GM18868 (cell line): Measurements from ENCODE around the gene TRDN.
"Not testable (repeated sequence)": the region's sequence is repeated elsewhere in the genome, so short reads cannot be mapped to it uniquely, and the experiment has no call there.

Experiments
- ATAC-seq: cut with Tn5 transposase; IDR thresholded peaks from one replicate; pipeline ENCODE4 v1.9.1; 2021; ENCODE audit warnings: mild to moderate bottlenecking, moderate library complexity; ENCODE audit not compliant: unreplicated experiment

Gene TRDN

DNA sequence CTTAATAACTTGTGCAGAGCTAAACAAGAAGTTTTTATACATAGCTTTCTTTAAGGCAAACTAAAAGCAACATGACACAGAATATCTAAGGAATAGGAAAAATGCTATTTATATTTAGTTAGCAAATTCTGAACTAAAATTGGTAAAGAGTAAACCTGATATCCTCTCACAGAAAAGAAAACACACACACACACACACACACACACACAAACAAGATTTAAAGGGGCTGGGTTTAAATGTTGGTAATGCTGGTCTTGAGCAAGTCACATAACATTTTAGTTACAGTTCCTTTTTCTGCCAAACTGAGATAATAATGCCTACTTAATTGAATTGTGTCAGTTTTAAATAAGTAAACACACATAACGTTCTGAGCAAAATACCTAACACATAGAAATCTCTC lies 1.6 kb downstream of the TRDN start:
- no peak for ATAC-seq

GRCh38 chr6:123632641-123633040 lies 4.1 kb downstream of the TRDN start:
- ATAC-seq = no peak

GRCh38 chr6:123629258-123629941 lies 7.3 kb downstream of the TRDN start:
- no peak for ATAC-seq

- no peak for ATAC-seq
Observed at GRCh38 chr6:123625696-123626095, 11.1 kb downstream of the TRDN start.

DNA sequence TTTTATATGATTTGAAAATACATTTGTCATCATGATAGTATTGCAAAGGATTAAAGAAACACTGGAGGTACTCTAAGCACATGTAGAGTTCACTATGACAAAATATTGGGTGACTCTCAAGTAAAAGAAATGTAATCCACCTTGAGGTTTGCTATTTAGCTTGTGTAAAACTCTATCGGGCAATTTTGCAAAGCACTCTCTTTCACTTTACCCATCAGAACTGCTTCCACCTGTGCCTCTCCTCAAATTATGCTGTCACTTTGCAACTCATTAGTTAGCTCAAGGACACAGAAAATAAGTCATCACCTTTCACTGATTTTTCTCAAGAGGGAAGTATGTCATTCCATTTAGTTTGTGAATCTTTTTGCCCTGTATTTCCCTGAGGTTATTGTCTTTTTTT lies 14.0 kb downstream of the TRDN start:
- ATAC-seq = no peak

GRCh38 chr6:123619156-123619555 lies 17.6 kb downstream of the TRDN start:
- no peak for ATAC-seq

DNA sequence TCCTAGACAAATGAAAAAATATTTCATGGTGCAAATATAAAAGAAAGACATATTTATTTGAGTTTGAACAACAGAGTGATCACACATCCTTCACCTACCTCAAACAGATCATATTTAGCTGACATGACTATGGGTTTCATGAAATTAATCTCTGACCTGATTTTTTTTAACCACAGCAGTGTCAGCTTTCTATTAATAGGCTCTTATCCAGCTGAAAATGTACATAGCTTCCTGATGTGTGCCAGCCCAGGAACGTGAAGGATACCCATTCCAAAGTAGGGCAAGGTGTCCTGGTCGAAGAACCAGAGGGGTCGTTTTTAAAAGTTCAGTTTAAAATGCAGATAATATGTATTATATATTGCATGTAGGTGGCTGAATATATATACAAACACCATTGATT lies 19.8 kb downstream of the TRDN start:
- ATAC-seq = no peak

DNA sequence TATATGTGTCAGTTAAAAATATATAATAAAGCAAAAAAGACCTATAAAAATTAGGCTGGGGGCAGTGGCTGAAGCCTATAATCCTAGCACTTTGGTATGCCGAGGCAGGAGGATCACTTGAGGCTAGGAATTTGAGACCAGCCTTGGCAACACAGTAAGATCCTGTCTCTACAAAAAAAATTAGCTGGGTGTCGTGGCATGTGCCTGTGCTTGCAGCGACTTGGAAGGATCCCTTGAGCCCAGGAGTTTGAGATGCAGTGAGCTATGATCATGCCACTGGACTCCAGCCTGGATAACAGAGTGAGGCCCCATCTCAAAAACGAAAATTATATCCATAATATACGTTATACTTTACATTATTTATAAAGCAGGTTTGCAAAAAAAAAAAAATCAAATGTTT lies 20.7 kb downstream of the TRDN start:
- ATAC-seq = no peak

- ATAC-seq = no peak
Observed at GRCh38 chr6:123610779-123611178, 26.0 kb downstream of the TRDN start.

DNA sequence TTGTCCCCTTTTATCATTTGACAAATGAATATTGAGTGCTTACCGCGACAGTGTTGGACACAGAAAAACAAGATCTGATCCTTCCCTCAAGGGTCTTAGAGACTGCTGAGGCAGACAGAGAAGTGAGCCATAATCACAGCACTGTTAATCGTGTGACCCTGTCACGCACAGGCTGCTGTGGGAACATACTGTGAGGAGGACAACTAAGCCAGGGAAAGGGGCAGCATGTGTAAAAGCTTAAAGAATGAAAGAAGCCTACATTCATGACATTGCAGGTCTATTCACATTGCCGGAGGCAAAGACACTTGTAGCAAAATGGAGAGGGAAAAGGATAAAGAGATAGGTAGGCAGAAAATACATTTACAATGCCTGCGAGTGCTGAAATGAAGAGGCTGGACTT lies 32.7 kb downstream of the TRDN start:
- ATAC-seq = no peak

- ATAC-seq = peak; percentile 83
Observed at GRCh38 chr6:123598011-123598410, 38.7 kb downstream of the TRDN start.

- no peak for ATAC-seq
Observed at GRCh38 chr6:123594776-123595175, 42.0 kb downstream of the TRDN start.

GRCh38 chr6:123592426-123592825 lies 44.3 kb downstream of the TRDN start:
- no peak for ATAC-seq

- ATAC-seq = no peak
Observed at GRCh38 chr6:123589973-123590372, 46.8 kb downstream of the TRDN start.

DNA sequence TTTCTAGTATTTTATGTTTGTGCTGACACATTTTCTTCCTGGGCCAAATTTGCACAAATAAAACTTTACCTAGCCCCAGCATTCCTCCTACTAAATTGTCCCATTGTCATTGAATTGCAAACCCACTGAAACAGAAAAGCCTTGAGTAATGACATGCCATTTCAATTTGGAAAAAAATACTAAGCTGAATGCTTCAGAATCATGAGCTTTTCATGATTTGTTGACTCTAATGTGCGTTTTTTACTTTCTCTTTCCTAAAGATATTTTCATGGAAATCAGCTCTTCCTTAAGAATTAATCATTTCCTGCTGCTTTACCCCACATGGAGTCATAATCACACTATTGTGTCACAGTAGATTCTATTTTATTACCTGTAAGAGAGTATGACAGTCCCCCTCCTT lies 47.4 kb downstream of the TRDN start:
- no peak for ATAC-seq

DNA sequence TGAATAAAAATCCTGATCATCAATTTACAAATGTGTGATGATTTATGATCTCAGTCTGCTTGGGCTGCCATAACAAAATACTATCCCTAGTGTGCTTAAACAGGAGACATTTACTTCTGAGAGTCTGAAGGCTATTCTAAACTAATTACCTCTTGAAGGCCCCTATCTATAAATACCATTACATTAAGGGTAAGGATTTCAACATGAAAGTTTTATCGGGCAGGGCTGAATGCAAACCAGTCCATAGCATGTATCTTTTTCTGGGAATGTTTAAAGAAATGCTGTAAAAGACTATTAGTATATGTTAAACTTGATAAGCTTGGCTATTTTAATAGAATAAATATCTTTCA lies 48.2 kb downstream of the TRDN start:
- no peak for ATAC-seq

DNA sequence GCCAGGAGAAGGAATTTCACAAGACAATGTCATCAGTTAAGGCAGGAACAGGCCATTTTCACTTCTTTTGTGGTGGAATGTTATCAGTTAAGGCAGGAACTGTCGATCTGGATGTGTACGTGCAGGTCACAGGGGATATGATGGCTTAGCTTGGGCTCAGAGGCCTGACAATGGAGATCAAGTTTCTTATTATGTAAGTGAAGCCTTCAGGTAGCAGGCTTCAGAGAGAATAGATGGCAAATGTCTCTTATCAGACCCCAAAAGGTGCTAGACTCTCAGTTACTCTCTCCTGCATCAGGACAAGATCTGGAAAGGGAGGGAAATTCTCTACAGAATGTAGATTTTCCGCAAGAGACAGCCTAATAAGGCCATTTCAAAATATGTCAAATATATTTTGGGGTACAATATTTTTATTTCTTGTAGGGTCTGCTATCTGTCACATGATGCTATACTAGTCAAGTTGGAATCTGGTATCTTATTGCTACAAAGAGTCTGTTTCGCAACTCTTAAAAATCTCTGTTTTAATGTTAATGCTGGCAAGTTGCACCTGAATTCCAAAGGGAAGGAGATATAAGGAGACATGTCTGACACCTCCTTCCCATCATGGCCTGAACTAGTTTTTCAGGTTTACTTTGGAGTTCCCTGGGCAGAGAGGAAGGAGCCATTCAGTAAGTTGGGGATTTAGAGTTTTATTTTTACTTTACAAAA lies 48.8 kb downstream of the TRDN start:
- ATAC-seq = no peak

- ATAC-seq = not testable (repeated sequence)
Observed at GRCh38 chr6:123587407-123587806, 49.3 kb downstream of the TRDN start.

- no peak for ATAC-seq
Observed at GRCh38 chr6:123580331-123580730, 56.4 kb downstream of the TRDN start.

- ATAC-seq = no peak
Observed at GRCh38 chr6:123575188-123575587, 61.6 kb downstream of the TRDN start.

GRCh38 chr6:123570813-123571684 lies 65.7 kb downstream of the TRDN start:
- ATAC-seq = no peak

GRCh38 chr6:123569575-123569974 lies 67.2 kb downstream of the TRDN start:
- no peak for ATAC-seq
